Measurements from ENCODE around the gene CAPN11. TPM values are rescaled to one million over a fixed set of nuclear protein-coding genes. Genes with fewer than 3 reads are reported as not detected.

The CAPN11 gene
- total and polyA plus RNA-seq, 10 of the 15 experiments (the other 5 are each of a cell fraction or from before 2014, with no cell fraction given), result 0.05 to 0.44 (median 0.31) TPM

- in situ Hi-C loops (cut with MboI) (no loop called here), intact Hi-C loops (cut with micrococcal nuclease; ENCODE audit: unreplicated experiment) (no loop called here)
- Histone ChIP-seq H3K27me3 (replicated peaks in 1 of 2; ENCODE audit: control insufficient read depth in 2 of 2, insufficient read depth in 2 of 2, low read length in 1 of 2) (no peaks in the 10 kb centered on the region), H4K20me1 (ENCODE audit: control insufficient read depth, insufficient read depth) (no peaks in the 10 kb centered on the region), H3K36me3 (ENCODE audit: control insufficient read depth in 2 of 2, insufficient read depth in 2 of 2, low read length in 1 of 2) (no peaks in the 10 kb centered on the region), H3K9me3 (replicated peaks; ENCODE audit: control insufficient read depth, insufficient read depth, low read length) (no peaks in the 10 kb centered on the region), H2AFZ (ENCODE audit: control insufficient read depth, low read depth, low read length) (no peak overlapping the region), H3K9ac (ENCODE audit: control insufficient read depth, insufficient read depth, low read length) (no peak overlapping the region), H3K27ac (ENCODE audit: control insufficient read depth, insufficient read depth) (no peak overlapping the region), H3K4me3 (no peak overlapping the region), H3K79me2 (ENCODE audit: control insufficient read depth, insufficient read depth, low read length) (no peaks in the 10 kb centered on the region), H3K4me2 (ENCODE audit: control insufficient read depth, insufficient read depth) (no peak overlapping the region), H3K4me1 (ENCODE audit: control insufficient read depth, insufficient read depth, low read length) (peaks cover 23% of the 10 kb centered on the region)
- ChIA-PET CTCF (interaction anchor here (0.9 to 2.7 kb wide), 3 partner anchors 11 to 42 kb away, joined by 3 to 9 read pairs (median 9); no protein-coding TSS in a partner anchor), SMC1A (ENCODE audit: uncharacterized antibody, unreplicated experiment) (no interaction called here), POLR2A (no interaction called here), RAD21 (ENCODE audit: unreplicated experiment) (no interaction called here)
- whole genome bisulfite sequencing (ENCODE audit: insufficient coverage, insufficient replicate concordance, low lambda C conversion rate, missing lambda C conversion rate), result 91% methylated on average over 6 of the region's 6 CpGs
- ATAC-seq, result no peak
- DNase-seq (ENCODE audit: low read depth, low spot score), result no peak
- no peak for FAIRE-seq
- no TSS peak for BruUV-seq (replicated peaks)
- TF ChIP-seq BACH1 (IDR thresholded peaks at IDR 0.05; ENCODE audit: borderline replicate concordance) (no peak), MAX (IDR thresholded peaks at IDR 0.05; ENCODE audit: low read depth, low read length) (no peak), NR2C1 (IDR thresholded peaks at IDR 0.05) (no peak), POU2F2 (IDR thresholded peaks at IDR 0.05; ENCODE audit: borderline replicate concordance, low read depth, low read length) (no peak), ZNF207 (IDR thresholded peaks at IDR 0.05; ENCODE audit: borderline replicate concordance) (no peak), RUNX3 (IDR thresholded peaks at IDR 0.05; ENCODE audit: low read length) (no peak), FOXM1 (IDR thresholded peaks at IDR 0.05; ENCODE audit: low read depth, low read length) (no peak), SUPT20H (IDR thresholded peaks at IDR 0.05; ENCODE audit: borderline replicate concordance, control insufficient read depth, low read depth, low read length) (no peak), RFX5 (IDR thresholded peaks at IDR 0.05; ENCODE audit: low read depth, low read length) (no peak), MTA2 (IDR thresholded peaks at IDR 0.05; ENCODE audit: low read depth) (no peak), MTA3 (IDR thresholded peaks at IDR 0.05; ENCODE audit: borderline replicate concordance, low read length) (no peak), PAX5 (IDR thresholded peaks at IDR 0.05; ENCODE audit: borderline replicate concordance, low read depth, low read length) (no peak), ASH2L (IDR thresholded peaks at IDR 0.05; ENCODE audit: borderline replicate concordance, low read depth) (no peak), NFYB (IDR thresholded peaks at IDR 0.05; ENCODE audit: insufficient read depth, low read depth, low read length) (no peak), SREBF2 (IDR thresholded peaks at IDR 0.05; ENCODE audit: low read length) (no peak)
Observed at GRCh38 chr6:44214307-44214706, 55.7 kb downstream of the CAPN11 start.

Measured in GM12878 (cell line).